Measurements from ENCODE around the gene TRIM7. TPM values are rescaled to one million over a fixed set of nuclear protein-coding genes. Genes with fewer than 3 reads are reported as not detected.
A peak's percentile ranks its signal among the peaks of the same experiment; 100 is the strongest.

Gene TRIM7
- total and polyA plus RNA-seq, 9 of the 15 experiments (the other 6 are each of a cell fraction or from before 2014, with no cell fraction given): 2.6 to 14.9 (median 8.9) TPM

GRCh38 chr5:181188700-181189362 is 16.2 kb downstream of the TRIM7 start (continued):
- TF ChIP-seq ZBTB5 (IDR thresholded peaks at IDR 0.05) (peak; percentile 24; the same call in 1 of the 2 replicates), HDAC1 (IDR thresholded peaks at IDR 0.05) (0 out of 4 replicates have a peak, but pooled peaks of 1 of the 2 experiments have one; percentile 71), ZNF436 (CRISPR knock-in tag; IDR thresholded peaks at IDR 0.05) (no peak), NFIC (IDR thresholded peaks at IDR 0.05) (peak; percentile 43; the same call in 1 of the 2 replicates), CREB3 (tag; conservative IDR thresholded peaks at IDR 0.05; ENCODE audit: low read depth) (no peak), CGGBP1 (CRISPR knock-in tag; IDR thresholded peaks at IDR 0.05) (no peak), ZKSCAN8 (CRISPR knock-in tag; IDR thresholded peaks at IDR 0.05) (no peak), ZBED1 (IDR thresholded peaks at IDR 0.05) (no peak), SMARCC2 (IDR thresholded peaks at IDR 0.05; ENCODE audit: low read depth) (no peak), SMAD2 (IDR thresholded peaks at IDR 0.05; ENCODE audit: low read depth, low read length) (no peak), ZFX (CRISPR knock-in tag; IDR thresholded peaks at IDR 0.05) (no peak), ZEB2 (IDR thresholded peaks at IDR 0.05) (no peak), HES1 (IDR thresholded peaks at IDR 0.05; ENCODE audit: low read depth) (no peak; the same call in 1 of the 2 replicates), JUND (IDR thresholded peaks at IDR 0.05; ENCODE audit: borderline replicate concordance, low read depth, low read length) (no peak), JUND (tag; IDR thresholded peaks at IDR 0.05; ENCODE audit: borderline replicate concordance, low read depth, low read length) (no peak; the same call in 2 of the 3 replicates), NR2F6 (CRISPR knock-in tag; IDR thresholded peaks at IDR 0.05) (no peak), SNRNP70 (optimal IDR thresholded peaks at IDR 0.05; ENCODE audit: low read depth, low read length) (no peak), GMEB1 (CRISPR knock-in tag; IDR thresholded peaks at IDR 0.05) (no peak), ZNF639 (CRISPR knock-in tag; conservative IDR thresholded peaks at IDR 0.05 in 1 of 2, IDR thresholded peaks at IDR 0.05 in 1 of 2) (peak in 1 of 2 experiments; percentile 78; a peak in 1 of 4 replicates), NFXL1 (CRISPR knock-in tag; IDR thresholded peaks at IDR 0.05) (no peak), BRF1 (IDR thresholded peaks at IDR 0.05; ENCODE audit: borderline replicate concordance, extremely low read depth, insufficient read length) (peak; percentile 82), KHSRP (IDR thresholded peaks at IDR 0.05) (no peak)
